Measurements from ENCODE around the gene ART5. TPM values are rescaled to one million over a fixed set of nuclear protein-coding genes. Genes with fewer than 3 reads are reported as not detected.
"Not testable (repeated sequence)": the region's sequence is repeated elsewhere in the genome, so short reads cannot be mapped to it uniquely, and the experiment has no call there.

Gene ART5
- total and polyA plus RNA-seq, 2 experiments from 2014 or later, result 6.4 to 12.9 TPM

DNA sequence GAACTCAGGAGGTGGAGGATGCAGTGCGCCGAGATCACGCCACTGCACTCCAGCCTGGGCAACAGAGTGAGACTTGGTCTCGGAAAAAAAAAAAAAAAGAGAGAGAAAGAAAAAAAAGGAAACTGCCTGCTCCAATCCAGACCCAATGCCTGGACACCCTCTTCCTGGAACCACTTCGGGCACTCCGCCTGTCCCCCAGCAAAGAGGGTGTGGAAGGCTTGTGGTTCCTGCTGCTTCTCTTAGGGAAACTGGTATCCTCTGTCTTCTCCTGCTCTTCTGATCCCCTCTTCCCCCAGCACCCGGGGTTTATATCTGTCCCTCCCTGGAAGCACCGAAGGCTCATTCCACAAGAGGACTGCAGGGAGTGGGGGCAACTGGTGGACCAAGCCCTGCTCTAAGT is 16.5 kb upstream of the ART5 start:
- peaks cover 10% of the 10 kb centered on the region; the same call in 2 of the 3 replicates for H3K9me3 Mint-ChIP-seq
- H3K4me3 Mint-ChIP-seq, result no peak overlapping the region
- Histone ChIP-seq H3K4me2 (no peak overlapping the region), H2AFZ (no peak overlapping the region), H3K9me2 (ENCODE audit: insufficient read depth) (peaks cover 3% of the 10 kb centered on the region; the same call in 1 of the 2 replicates), H3F3A (replicated peaks; ENCODE audit: low read depth) (no peaks in the 10 kb centered on the region), H4K20me1 (replicated peaks; ENCODE audit: insufficient read depth) (no peaks in the 10 kb centered on the region), H3K36me3 (ENCODE audit: insufficient read depth) (no peaks in the 10 kb centered on the region), H3K4me3 (no peak overlapping the region), H3K4me1 (ENCODE audit: insufficient read depth) (no peaks in the 10 kb centered on the region), H3K79me2 (replicated peaks; ENCODE audit: insufficient read depth) (no peaks in the 10 kb centered on the region), H3K27ac (ENCODE audit: low read depth) (no peak overlapping the region), H3K27me3 (ENCODE audit: insufficient read depth) (no peaks in the 10 kb centered on the region)
- TF ChIP-seq, protein P1, sequence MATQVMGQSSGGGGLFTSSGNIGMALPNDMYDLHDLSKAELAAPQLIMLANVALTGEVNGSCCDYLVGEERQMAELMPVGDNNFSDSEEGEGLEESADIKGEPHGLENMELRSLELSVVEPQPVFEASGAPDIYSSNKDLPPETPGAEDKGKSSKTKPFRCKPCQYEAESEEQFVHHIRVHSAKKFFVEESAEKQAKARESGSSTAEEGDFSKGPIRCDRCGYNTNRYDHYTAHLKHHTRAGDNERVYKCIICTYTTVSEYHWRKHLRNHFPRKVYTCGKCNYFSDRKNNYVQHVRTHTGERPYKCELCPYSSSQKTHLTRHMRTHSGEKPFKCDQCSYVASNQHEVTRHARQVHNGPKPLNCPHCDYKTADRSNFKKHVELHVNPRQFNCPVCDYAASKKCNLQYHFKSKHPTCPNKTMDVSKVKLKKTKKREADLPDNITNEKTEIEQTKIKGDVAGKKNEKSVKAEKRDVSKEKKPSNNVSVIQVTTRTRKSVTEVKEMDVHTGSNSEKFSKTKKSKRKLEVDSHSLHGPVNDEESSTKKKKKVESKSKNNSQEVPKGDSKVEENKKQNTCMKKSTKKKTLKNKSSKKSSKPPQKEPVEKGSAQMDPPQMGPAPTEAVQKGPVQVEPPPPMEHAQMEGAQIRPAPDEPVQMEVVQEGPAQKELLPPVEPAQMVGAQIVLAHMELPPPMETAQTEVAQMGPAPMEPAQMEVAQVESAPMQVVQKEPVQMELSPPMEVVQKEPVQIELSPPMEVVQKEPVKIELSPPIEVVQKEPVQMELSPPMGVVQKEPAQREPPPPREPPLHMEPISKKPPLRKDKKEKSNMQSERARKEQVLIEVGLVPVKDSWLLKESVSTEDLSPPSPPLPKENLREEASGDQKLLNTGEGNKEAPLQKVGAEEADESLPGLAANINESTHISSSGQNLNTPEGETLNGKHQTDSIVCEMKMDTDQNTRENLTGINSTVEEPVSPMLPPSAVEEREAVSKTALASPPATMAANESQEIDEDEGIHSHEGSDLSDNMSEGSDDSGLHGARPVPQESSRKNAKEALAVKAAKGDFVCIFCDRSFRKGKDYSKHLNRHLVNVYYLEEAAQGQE (IDR thresholded peaks at IDR 0.05; ENCODE audit: unreplicated experiment), result no peak
- TF ChIP-seq POLR2AphosphoS5 (IDR thresholded peaks at IDR 0.05; ENCODE audit: low read depth) (no peak), JUNB (IDR thresholded peaks at IDR 0.05; ENCODE audit: unreplicated experiment) (no peak), NANOG (IDR thresholded peaks at IDR 0.05; ENCODE audit: borderline replicate concordance) (no peak), ZNF114 (CRISPR knock-in tag; IDR thresholded peaks at IDR 0.05) (no peak), ZNF331 (CRISPR knock-in tag; IDR thresholded peaks at IDR 0.05; ENCODE audit: low read depth) (no peak), STAT1 (IDR thresholded peaks at IDR 0.05; ENCODE audit: unreplicated experiment) (no peak)
- TF ChIP-seq, protein P2, sequence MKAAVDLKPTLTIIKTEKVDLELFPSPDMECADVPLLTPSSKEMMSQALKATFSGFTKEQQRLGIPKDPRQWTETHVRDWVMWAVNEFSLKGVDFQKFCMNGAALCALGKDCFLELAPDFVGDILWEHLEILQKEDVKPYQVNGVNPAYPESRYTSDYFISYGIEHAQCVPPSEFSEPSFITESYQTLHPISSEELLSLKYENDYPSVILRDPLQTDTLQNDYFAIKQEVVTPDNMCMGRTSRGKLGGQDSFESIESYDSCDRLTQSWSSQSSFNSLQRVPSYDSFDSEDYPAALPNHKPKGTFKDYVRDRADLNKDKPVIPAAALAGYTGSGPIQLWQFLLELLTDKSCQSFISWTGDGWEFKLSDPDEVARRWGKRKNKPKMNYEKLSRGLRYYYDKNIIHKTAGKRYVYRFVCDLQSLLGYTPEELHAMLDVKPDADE (IDR thresholded peaks at IDR 0.05), result no peak
- TF ChIP-seq, protein P3, sequence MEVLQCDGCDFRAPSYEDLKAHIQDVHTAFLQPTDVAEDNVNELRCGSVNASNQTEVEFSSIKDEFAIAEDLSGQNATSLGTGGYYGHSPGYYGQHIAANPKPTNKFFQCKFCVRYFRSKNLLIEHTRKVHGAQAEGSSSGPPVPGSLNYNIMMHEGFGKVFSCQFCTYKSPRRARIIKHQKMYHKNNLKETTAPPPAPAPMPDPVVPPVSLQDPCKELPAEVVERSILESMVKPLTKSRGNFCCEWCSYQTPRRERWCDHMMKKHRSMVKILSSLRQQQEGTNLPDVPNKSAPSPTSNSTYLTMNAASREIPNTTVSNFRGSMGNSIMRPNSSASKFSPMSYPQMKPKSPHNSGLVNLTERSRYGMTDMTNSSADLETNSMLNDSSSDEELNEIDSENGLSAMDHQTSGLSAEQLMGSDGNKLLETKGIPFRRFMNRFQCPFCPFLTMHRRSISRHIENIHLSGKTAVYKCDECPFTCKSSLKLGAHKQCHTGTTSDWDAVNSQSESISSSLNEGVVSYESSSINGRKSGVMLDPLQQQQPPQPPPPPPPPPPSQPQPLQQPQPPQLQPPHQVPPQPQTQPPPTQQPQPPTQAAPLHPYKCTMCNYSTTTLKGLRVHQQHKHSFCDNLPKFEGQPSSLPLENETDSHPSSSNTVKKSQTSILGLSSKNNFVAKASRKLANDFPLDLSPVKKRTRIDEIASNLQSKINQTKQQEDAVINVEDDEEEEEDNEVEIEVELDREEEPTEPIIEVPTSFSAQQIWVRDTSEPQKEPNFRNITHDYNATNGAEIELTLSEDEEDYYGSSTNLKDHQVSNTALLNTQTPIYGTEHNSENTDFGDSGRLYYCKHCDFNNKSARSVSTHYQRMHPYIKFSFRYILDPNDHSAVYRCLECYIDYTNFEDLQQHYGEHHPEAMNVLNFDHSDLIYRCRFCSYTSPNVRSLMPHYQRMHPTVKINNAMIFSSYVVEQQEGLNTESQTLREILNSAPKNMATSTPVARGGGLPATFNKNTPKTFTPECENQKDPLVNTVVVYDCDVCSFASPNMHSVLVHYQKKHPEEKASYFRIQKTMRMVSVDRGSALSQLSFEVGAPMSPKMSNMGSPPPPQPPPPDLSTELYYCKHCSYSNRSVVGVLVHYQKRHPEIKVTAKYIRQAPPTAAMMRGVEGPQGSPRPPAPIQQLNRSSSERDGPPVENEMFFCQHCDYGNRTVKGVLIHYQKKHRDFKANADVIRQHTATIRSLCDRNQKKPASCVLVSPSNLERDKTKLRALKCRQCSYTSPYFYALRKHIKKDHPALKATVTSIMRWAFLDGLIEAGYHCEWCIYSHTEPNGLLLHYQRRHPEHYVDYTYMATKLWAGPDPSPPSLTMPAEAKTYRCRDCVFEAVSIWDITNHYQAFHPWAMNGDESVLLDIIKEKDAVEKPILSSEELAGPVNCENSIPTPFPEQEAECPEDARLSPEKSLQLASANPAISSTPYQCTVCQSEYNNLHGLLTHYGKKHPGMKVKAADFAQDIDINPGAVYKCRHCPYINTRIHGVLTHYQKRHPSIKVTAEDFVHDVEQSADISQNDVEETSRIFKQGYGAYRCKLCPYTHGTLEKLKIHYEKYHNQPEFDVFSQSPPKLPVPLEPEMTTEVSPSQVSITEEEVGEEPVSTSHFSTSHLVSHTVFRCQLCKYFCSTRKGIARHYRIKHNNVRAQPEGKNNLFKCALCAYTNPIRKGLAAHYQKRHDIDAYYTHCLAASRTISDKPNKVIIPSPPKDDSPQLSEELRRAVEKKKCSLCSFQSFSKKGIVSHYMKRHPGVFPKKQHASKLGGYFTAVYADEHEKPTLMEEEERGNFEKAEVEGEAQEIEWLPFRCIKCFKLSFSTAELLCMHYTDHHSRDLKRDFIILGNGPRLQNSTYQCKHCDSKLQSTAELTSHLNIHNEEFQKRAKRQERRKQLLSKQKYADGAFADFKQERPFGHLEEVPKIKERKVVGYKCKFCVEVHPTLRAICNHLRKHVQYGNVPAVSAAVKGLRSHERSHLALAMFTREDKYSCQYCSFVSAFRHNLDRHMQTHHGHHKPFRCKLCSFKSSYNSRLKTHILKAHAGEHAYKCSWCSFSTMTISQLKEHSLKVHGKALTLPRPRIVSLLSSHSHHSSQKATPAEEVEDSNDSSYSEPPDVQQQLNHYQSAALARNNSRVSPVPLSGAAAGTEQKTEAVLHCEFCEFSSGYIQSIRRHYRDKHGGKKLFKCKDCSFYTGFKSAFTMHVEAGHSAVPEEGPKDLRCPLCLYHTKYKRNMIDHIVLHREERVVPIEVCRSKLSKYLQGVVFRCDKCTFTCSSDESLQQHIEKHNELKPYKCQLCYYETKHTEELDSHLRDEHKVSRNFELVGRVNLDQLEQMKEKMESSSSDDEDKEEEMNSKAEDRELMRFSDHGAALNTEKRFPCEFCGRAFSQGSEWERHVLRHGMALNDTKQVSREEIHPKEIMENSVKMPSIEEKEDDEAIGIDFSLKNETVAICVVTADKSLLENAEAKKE (CRISPR knock-in tag; IDR thresholded peaks at IDR 0.05), result no peak
- TF ChIP-seq, protein P4, sequence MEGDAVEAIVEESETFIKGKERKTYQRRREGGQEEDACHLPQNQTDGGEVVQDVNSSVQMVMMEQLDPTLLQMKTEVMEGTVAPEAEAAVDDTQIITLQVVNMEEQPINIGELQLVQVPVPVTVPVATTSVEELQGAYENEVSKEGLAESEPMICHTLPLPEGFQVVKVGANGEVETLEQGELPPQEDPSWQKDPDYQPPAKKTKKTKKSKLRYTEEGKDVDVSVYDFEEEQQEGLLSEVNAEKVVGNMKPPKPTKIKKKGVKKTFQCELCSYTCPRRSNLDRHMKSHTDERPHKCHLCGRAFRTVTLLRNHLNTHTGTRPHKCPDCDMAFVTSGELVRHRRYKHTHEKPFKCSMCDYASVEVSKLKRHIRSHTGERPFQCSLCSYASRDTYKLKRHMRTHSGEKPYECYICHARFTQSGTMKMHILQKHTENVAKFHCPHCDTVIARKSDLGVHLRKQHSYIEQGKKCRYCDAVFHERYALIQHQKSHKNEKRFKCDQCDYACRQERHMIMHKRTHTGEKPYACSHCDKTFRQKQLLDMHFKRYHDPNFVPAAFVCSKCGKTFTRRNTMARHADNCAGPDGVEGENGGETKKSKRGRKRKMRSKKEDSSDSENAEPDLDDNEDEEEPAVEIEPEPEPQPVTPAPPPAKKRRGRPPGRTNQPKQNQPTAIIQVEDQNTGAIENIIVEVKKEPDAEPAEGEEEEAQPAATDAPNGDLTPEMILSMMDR (conservative IDR thresholded peaks at IDR 0.05; ENCODE audit: low read depth in 2 of 2), result no peak
- no peak for ATAC-seq
- no peaks in the 10 kb centered on the region for H3K4me1 Mint-ChIP-seq
- DNase-seq (ENCODE audit: low spot score), result no peak
- H3K27ac Mint-ChIP-seq, result no peak overlapping the region
- no peaks in the 10 kb centered on the region; the same call in 2 of the 3 replicates for H3K36me3 Mint-ChIP-seq (ENCODE audit: low read depth)
- peaks cover 12% of the 10 kb centered on the region for H3K27me3 Mint-ChIP-seq (ENCODE audit: insufficient read depth, low read depth, poor library complexity)

DNA sequence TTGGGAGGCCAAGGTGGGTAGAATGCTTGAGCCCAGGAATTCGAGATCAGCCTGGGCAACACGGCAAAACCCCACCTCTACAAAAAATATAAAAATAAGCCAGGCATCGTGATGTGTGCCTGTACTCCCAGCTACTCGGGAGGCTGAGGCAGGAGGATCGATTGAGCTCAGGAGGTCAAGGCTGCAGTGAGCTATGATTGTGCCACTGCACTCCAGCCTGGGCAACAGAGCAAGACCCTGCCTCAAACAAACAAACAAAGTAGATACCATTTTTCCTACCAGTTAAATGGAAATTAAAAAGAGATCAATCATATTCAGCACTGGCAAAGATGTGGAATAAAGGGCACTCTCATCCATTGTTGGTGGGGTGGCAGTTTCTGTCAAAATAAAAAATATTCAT is 15.5 kb upstream of the ART5 start:
- not testable (repeated sequence) for H3K9me2 ChIP-seq (ENCODE audit: insufficient read depth); H3K27ac Mint-ChIP-seq; H3K9me3 Mint-ChIP-seq; H4K20me1 ChIP-seq (replicated peaks; ENCODE audit: insufficient read depth); H3K4me2 ChIP-seq; H3K36me3 Mint-ChIP-seq (ENCODE audit: low read depth); H3F3A ChIP-seq (replicated peaks; ENCODE audit: low read depth); H3K4me1 Mint-ChIP-seq; H3K4me3 ChIP-seq; H3K27me3 ChIP-seq (ENCODE audit: insufficient read depth); H3K27ac ChIP-seq (ENCODE audit: low read depth); H3K79me2 ChIP-seq (replicated peaks; ENCODE audit: insufficient read depth); DNase-seq (ENCODE audit: low spot score); H3K4me1 ChIP-seq (ENCODE audit: insufficient read depth); H3K4me3 Mint-ChIP-seq; H3K36me3 ChIP-seq (ENCODE audit: insufficient read depth); H2AFZ ChIP-seq; ATAC-seq
- peaks cover 11% of the 10 kb centered on the region for H3K27me3 Mint-ChIP-seq (ENCODE audit: insufficient read depth, low read depth, poor library complexity)

All from GM23338 (cell line).